HG03066 (cell line): ENCODE data around the gene CAMKMT.

Experiments used
- ATAC-seq: cut with Tn5 transposase; IDR thresholded peaks from one replicate; pipeline ENCODE4 v1.9.1; 2021; ENCODE audit warnings: low read depth; ENCODE audit not compliant: unreplicated experiment

Gene CAMKMT

DNA sequence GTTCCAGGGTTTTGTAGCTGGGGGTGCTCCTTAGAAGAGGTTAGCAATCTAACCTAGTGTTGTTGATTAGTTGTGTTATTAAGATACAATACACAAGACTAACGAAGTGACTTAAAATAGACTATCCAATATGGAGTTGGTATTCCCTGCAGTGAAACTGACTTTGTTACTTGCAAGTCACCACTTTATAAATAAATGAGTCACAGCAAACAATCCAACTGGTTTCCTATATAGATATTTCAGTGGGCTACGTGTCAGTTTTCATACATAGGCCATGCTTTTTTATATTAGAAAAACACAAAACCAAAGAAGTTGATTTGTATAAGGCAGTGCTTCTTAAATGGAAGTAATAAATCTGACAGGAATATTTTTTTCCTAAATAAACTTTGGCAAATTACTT, 274.0 kb downstream of the CAMKMT start:
- ATAC-seq: no peak

DNA sequence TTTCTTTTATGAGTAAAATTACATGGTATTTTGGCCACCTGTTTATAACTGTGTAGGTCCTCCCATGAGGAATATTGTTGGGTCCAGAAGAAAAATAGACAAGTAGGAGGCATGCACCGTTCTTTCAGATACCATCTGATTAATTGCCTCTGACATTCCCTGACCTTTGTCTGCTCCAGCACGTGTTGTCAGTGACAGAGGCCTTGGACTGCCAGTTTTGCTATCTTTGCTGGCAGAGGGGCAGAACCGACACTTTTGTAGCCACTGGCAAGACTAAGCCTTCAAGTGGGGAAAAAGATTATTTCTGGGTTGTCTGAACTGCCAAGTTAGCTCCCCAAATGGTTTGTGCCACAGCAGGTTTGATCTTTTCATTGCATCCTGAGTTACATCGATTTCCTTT, 276.9 kb downstream of the CAMKMT start:
- no peak for ATAC-seq

DNA sequence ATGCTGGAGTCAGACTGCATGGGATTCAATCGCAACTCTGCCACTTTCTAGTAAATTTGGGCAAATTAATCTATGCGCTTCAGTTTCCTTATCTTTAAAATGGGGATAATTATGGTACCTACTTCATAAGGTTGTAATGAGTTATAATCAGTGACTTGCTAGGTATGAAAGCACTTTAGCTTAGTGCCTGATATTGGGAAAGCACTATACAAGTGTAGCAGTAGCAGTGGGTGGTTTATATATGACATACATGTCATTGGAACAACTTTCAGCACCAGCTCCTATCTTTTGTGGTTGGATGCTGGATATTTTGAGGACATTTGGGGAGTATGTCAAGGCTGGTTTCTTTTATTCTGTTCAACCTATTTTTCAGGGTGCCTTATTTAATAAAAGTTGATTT, 277.7 kb downstream of the CAMKMT start:
- no peak for ATAC-seq

DNA sequence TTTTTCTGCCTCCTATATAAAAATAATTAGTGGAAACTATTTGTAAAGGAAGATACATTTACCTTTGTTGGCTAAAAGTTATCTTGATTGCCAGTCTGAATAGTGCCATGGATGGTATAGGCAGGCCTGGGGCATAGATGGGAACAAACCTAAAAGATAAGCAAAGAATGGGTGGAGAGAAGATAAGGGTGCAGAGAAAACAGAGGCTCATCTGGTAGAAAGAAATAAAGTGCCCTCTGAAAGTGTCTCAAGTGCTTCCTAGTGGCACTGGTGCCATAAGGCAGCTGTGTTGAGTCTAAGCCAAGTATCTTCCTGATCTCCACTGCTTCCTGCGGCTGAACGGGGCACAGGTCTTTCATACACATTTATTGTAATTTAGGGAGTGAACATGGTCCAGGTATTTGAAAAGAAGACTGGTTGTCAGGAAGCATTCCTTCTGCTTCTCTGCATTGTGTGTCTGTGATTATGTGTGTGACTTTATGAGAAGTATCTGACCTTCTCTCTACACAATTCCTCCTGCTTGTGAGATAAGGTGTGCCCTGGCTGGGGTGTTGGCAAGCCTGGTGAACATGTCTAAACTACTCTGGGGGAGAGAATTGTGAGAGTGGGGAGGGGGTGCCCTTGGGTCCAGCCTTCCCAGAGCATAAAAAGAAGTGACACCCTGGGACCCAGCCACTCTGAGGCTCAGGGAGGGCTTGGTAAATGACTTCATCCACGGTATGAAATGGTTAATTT, 280.5 kb downstream of the CAMKMT start:
- no peak for ATAC-seq

DNA sequence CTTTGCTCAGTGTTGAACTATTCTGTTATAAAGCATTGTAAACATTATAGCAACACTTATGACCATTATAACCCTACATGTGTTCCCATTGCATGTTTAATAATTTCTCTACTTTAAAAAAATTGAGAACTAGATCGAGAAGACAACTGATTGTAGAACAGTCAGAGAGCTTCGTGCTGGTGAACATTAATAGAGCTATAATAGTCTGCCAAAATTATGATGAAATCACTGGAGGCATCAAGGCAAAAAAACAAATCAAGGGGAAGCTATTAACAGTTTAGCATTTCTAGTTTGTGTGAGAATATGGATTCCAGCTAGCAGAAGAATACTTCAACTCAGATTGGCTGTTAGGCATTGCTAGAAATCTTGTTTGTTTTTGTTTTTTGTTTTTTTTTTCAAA, 284.2 kb downstream of the CAMKMT start:
- no peak for ATAC-seq

DNA sequence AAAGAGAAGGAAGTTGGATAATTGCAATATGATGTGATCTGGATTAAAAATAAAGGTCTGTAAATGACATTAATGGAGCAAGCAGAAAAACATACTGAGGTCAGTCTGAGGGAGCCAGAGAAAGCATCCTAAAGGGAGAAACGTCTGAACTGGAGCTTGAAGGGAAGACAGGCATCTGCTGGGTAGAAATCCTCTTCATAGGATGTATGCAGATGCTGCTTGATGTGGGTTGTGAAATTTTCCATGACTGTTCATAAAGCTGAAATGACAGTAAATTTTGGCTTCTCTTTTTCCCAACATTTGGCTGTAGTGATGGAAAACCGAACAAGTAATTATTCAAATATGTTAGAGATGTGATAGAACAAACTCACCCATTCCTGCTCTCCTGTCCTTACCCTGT, 287.6 kb downstream of the CAMKMT start:
- no peak for ATAC-seq

DNA sequence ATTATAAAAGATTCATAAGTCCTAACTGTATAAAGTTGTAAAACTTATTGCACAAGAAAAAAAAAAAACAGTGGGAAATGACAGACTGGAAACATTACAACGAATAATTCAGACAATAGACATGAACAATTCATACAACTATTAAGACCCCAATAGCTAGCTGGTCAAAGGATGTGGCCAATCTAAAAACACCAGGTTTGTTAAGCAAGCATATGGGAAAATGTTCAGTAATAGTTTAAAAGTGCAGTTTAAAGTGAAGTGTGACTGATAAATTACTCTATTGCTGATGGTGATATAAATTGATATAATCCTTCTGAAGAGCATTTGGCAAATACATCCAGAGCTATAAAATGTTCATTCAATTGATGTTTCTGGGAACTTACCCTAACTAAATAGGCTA, 289.0 kb downstream of the CAMKMT start:
- ATAC-seq: no peak

DNA sequence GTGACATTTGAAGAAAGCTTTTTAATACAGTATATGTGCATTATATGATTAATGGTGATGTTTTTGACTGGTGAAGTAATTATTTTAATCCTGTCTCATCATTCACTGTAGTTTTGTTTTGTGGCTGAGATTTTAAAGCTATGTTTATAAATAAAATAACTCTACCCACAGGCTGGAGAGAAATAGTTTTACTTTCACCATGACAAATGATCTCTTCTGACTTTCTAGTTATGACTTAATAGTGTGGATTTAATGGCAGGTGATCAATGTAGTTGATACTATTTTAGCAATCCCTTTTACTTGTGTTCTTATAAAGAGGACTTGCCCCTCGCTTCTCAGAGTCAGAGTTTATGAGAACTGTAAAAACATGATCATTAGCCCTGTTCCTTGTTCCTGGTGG, 290.2 kb downstream of the CAMKMT start:
- ATAC-seq: no peak

DNA sequence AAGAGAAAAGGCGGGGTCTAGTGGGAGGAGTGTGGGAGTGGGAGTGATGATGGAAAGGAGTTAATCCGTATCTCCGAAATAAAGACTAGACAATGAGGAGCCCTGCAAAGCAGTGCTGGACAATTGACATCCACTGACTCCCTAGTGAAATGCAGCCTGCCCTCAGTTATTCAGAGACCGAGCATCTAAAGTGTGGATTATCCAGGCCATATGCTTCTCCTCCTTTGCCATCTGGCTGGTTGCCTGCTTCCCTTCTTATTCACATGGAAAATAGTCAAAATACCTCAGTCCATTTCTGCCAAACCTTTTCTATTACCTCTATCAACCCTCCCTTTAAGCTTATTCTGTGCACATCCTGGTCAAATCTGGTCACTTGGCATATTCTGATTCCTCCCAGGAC, 291.0 kb downstream of the CAMKMT start:
- ATAC-seq: no peak

DNA sequence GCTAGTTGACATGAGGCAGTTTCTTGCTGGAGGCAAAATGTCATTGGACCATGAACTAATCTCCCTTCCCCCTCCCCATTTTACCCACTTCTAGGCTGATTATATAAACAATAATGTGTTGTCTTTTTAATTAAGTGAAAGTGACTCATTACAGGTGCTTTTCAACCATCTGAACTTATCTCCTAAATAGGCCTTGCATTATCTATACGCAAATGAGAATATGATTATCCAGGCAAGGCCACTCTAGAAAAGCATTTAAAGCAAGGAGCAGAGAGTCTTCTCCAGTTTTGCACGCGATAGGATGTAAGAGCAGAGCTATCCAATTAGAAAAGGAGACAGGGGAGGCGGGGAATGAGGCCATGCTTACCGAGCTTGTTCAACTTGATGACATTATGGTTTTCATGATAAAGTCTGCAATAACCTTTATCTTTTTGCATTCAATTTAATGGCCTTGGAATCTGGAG, 293.7 kb downstream of the CAMKMT start:
- no peak for ATAC-seq

DNA sequence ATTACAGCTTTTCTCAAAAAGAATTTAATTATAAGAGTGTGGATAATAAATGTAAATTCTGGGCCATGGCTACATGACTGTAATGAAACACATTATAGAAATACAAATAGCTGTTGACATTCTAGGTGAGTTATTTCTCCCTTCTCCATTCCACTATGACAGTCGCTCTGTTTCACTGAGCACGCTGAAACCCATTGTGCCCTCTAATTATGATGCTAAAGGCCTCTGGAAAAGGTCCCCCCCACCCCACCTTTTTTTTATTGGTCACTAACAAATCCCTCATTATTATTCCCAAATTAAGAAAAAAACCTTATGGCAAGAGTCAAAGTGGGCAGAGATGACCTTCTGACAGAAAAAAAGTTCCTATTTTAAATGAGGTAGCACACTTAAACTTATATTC, 294.7 kb downstream of the CAMKMT start:
- ATAC-seq: no peak

DNA sequence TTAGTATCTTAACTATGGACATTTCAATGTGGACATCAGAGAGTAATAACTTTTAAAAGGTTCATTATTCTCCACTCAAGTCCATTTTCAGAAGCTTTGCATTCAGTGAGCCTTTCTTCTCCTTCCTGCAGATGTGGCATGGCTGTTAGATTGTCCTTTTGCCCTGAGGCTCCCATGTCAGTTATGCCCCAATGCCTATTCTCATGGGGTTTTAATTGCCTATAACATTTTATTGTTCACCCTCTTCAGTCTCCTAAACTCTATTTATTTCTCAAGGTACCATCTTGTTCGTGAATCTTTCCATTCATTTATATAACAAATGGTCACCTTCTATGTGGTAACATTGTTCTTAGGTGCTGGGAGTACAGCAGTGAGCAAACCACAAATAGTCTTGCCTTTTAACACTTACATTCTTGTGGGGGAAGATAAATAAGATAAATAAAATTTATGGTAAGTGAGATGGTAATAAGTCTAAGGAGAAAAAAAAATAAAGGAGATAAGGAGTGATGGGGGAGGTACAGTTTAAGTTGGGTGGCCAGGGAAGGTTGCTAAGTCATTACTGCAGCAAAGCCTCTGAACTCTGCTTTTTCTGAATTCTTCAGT, 301.8 kb downstream of the CAMKMT start:
- ATAC-seq: no peak

DNA sequence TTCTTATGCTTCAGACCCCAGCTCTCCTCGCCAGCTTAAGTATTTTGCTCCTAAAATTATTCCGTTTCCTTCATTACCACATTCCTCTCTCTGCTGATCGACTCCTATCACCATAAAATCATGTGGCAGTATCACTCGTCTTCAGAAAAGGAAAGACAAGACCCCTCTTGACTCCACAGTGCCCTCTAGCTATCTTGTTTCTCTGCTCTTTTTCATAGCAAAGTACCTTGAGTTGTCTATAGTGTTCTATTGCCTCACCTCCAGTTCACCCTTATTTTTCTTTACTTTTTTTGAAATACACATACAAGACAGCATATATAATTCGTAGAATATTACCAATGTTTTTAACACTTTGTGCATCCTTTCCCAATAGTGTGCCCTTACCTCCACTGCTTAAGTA, 306.6 kb downstream of the CAMKMT start:
- ATAC-seq: no peak

DNA sequence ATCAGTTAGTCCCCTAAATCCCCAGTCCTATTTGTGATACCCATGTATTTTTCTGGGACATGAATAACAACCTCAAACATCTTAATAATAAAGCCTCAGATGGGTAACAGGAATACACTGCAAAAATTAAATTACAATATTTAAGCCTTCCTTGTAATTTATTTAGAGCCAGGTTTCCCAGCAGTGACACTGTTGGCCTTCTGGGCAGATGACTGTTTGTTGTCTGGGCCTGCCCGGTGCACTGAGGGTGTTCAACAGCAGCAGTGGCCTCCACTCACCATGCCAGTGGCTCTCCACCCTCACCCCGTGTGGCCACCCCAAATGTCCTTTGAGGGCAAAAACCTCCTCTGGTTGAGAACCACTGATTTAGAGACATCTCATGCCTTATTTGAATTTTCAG, 309.5 kb downstream of the CAMKMT start:
- ATAC-seq: no peak

DNA sequence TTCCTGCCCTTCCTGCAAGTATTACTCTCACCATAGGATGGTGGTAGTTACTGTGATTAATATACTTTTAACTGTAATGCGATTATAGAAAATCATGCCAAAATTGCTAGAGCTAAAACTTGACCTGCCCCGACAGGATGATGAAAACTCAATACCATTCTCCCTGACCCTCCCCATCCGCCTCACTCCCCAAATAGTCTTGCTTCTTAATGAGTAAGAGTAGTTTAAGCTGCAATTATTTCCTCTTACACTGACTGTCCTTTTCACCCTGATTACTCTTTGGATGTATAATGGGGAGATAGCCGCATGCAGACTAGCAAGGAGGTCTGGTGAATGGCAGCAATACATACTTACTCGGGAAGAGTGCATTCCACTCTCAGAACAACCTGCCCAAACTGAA, 310.2 kb downstream of the CAMKMT start:
- ATAC-seq: no peak

DNA sequence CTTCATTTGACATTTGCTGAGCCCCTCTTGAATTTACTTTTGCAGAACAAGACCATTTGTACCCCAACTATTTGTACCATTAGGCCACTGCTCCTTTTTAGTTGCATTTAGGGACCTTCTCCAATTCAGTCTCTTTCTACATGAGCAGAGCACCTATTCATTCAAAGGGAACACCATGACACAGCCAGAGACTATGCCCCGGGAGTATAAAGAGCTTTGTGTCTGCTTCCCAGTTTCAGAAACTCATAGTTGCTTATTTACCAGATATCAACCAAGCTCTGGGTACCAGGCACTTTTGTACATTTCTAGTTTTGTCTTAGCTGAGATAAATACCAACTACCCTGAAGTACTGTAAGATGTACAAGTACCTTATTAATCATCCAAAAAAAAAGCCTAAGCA, 310.7 kb downstream of the CAMKMT start:
- ATAC-seq: no peak

DNA sequence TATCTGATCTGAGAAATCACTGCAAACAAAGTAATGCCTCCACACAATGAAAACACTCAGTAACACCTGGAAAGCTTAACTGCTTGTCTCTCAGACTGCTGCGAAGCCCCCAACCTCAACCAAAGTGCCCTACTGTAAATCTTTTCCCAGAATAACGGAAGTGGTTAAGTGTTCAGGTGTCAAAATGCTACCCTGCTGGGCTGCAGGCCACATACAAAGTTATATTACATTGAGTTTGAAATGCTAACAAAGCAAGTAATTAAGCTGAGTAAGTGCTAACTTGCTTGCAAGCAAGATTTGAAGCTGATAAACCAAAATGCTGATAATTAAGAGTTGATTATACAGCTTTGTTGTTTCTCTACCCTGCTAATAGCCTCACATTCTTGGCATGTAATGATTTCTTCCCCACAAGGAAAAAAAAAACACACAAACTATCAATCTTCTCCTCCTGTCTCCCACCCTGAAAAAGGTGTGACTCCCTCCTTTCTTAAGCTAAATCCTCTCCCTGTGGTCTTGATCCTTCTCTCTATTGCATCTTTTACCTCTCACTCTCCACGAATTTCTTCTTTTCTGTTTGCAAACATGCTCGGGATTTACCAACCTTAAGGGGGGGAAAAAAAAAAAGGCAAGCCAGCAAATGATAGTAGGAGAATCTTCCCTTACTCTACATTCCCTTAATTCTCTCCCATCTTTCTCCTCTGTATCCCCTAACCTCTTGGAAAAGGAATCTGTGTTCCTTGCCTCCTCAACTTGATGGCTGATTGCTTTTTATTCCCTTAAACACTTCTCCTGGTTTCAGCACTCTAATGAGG, 312.9 kb downstream of the CAMKMT start:
- no peak for ATAC-seq

DNA sequence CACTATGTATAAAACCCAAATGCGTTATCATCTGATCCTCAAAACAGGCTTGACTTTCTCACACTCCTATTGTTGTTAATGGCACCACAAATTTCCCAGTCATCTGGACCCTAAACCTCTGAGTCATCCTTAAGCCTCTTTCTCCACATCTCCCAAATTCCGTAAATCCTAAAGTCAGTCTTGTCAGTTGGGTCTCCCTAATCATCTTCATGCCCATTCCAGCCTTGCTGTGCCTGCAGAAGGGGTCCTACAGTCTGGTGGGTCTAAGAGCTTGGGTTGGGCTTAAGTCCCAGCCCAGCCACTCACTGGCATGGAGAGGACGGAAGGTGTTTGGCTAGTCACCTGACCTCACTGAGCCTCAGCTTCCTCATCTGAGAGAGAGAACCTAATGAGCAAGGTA, 314.6 kb downstream of the CAMKMT start:
- no peak for ATAC-seq

DNA sequence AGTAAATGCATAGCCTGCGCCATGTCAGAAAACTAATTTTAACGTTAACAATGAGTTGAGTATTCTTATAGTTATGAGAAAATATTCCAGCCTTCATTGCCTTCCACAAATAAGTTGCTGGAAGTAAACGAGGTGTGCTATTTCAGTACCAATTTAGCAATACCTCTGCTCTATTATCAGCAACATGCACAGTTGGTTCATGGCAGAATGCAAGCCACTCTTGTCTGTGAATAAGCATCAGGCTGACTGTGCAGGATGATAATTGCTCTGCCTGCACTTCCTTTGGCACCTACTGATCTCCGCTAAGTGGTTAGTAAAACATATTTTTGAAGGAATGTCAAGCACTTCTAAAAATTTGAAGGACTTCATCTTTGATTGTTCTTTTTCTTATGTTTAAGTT, 317.8 kb downstream of the CAMKMT start:
- no peak for ATAC-seq

DNA sequence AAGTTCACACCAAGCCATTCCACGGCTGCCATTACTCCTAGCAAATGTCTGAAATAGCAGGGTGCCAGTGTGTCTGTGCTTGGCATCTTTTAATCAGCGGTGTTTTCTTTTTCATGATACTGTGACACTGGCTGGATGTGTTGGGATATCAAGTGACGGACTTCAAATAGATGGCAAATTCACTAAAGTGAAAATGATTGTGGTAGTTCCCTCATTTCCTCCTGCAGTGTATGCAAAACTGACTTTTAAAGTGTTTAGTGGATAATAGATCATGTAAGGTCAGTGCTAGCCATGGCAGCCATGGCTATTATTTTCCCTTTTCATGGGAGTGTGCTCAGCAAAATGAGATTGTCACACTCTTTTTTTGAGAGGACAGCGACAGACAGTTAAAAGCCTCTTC, 318.2 kb downstream of the CAMKMT start:
- no peak for ATAC-seq

DNA sequence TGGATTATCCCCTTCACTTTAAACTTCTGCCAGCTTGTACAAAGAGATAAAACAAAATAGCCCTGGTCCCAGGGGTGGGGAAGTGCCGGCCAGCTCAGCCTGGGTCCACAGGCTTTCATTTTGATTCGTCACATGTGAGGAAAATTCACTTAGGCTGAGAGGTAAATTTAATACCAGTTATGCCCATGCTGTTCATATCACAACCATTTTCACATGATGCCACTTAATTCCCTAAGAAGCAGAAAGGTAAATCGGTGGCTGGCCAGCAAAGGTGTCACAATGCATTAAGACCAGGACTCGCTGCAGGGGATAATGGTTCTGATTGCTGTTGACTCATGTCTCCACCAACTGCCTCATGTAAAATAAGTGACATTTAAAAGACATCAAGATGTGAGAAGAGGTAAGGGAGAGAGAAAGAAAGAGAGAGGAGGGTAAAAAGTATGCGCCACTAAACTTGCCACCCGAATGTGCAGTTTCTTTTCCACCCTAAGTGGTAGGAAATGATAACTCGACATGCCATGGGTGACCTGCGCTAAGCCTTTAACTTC, 318.8 kb downstream of the CAMKMT start:
- ATAC-seq: no peak
